DOHH2 (cell line): ENCODE data around the gene PELI3.
A peak's percentile ranks its signal among the peaks of the same experiment; 100 is the strongest.
"Not testable (repeated sequence)": the region's sequence is repeated elsewhere in the genome, so short reads cannot be mapped to it uniquely, and the experiment has no call there.

Source experiments
- H3F3A ChIP-seq: fragments of 200-600 bp; sonication (generic), shearing (Covaris generic); 2 replicates; pipeline ENCODE4 v1.6.0; 2016; ENCODE audit warnings: antibody characterized with exemption, mild to moderate bottlenecking; ENCODE audit not compliant: control insufficient read depth, insufficient read depth
- H3K27ac ChIP-seq: fragments of 200-600 bp; sonication (generic); 2 replicates; pipeline ENCODE4 v1.5.1; 2014; ENCODE audit warnings: low read depth, mild to moderate bottlenecking, low read length, moderate library complexity
- H3K27me3 ChIP-seq: fragments of 200-600 bp; sonication (generic); 2 replicates; pipeline ENCODE4 v1.6.1; 2014; ENCODE audit warnings: mild to moderate bottlenecking, low read length, mixed read lengths; ENCODE audit not compliant: control insufficient read depth
- H3K36me3 ChIP-seq: fragments of 200-600 bp; sonication (generic); 2 replicates; pipeline ENCODE4 v1.6.1; 2014; ENCODE audit warnings: mild to moderate bottlenecking, low read length, moderate library complexity, mixed read lengths; ENCODE audit not compliant: control insufficient read depth
- H3K4me1 ChIP-seq: fragments of 200-600 bp; sonication (generic); 2 replicates; pipeline ENCODE4 v1.6.1; 2014; ENCODE audit warnings: mild to moderate bottlenecking, low read length, mixed read lengths; ENCODE audit not compliant: control insufficient read depth
- H3K4me2 ChIP-seq: fragments of 200-600 bp; sonication (generic); 2 replicates; pipeline ENCODE4 v1.6.0; 2014; ENCODE audit warnings: mild to moderate bottlenecking, low read length, moderate library complexity
- H3K4me3 ChIP-seq: fragments of 200-600 bp; sonication (generic); 2 replicates; pipeline ENCODE4 v1.5.1; 2014; ENCODE audit warnings: mild to moderate bottlenecking, low read length, mixed read lengths
- H3K79me2 ChIP-seq: fragments of 200-600 bp; sonication (generic); 2 replicates; pipeline ENCODE4 v1.6.1; 2014; ENCODE audit warnings: mild to moderate bottlenecking, low read length, mixed read lengths; ENCODE audit not compliant: control insufficient read depth
- H3K9me2 ChIP-seq: fragments of 200-600 bp; sonication (generic); replicated peaks from 2 replicates; pipeline ENCODE4 v1.6.1; 2014; ENCODE audit warnings: mild to moderate bottlenecking, low read length, mixed read lengths; ENCODE audit not compliant: control insufficient read depth
- H3K9me3 ChIP-seq: fragments of 200-600 bp; sonication (generic); 2 replicates; pipeline ENCODE4 v1.6.1; 2014; ENCODE audit warnings: antibody characterized with exemption, low read length, mixed read lengths; ENCODE audit not compliant: control insufficient read depth, insufficient read depth
- H4K20me1 ChIP-seq: fragments of 200-600 bp; sonication (generic); 2 replicates; pipeline ENCODE4 v1.6.0; 2014; ENCODE audit warnings: low read depth, mild to moderate bottlenecking, antibody characterized with exemption, low read length, moderate library complexity; ENCODE audit not compliant: control insufficient read depth, insufficient read depth
- EZH2phosphoT487 ChIP-seq: fragments of 200-600 bp; sonication (generic); IDR thresholded peaks from 2 replicates; pipeline ENCODE4 v1.6.1; 2017; ENCODE audit warnings: borderline replicate concordance, mild to moderate bottlenecking, antibody characterized with exemption, low read length, moderate library complexity, mixed read lengths
- TF ChIP-seq, protein P1 (sequence below): fragments of 200-600 bp; sonication (generic); IDR thresholded peaks from one replicate; pipeline ENCODE4 v1.5.1; 2014; ENCODE audit warnings: antibody characterized with exemption, mild to moderate bottlenecking, low read depth, low read length; ENCODE audit not compliant: poor library complexity, severe bottlenecking

The PELI3 gene

DNA sequence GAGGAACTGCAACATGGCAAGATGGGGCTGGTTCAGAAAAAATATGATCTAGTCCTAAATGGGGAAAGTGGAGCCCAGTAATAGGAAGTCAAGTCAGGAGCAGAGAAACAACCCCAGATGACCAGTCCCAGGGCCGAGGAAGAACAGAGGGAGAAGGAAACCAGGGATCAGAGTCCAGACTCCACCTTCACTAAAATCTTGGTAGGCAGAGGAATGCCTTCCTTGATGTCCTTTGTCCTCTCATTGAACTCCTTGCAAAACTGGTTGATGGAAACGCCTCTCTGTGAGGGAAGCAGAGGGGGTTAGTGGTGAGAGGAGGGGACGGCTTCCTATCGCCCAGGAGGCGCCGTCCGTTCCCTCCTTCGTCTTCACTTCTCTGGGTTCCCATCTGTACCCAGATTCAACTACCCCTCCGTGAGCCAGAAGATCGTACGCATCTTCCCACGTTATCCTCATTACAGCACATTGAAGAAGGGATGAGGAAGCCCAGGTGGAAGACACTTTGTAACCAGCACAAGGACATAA, 28.7 kb upstream of the PELI3 start:
- Histone ChIP-seq H3K27ac (peak overlapping the region; percentile 63), H3K9me3 (peaks cover 5% of the 10 kb centered on the region), H3K79me2 (peaks cover 16% of the 10 kb centered on the region), H3K27me3 (no peaks in the 10 kb centered on the region), H3K4me3 (peak overlapping the region; percentile 73), H4K20me1 (no peaks in the 10 kb centered on the region), H3K4me1 (peaks cover 7% of the 10 kb centered on the region), H3K36me3 (peaks cover 22% of the 10 kb centered on the region), H3K9me2 (no peaks in the 10 kb centered on the region), H3F3A (no peaks in the 10 kb centered on the region), H3K4me2 (peak overlapping the region; percentile 84)
- no peak for TF ChIP-seq EZH2phosphoT487
- TF ChIP-seq, protein P1, sequence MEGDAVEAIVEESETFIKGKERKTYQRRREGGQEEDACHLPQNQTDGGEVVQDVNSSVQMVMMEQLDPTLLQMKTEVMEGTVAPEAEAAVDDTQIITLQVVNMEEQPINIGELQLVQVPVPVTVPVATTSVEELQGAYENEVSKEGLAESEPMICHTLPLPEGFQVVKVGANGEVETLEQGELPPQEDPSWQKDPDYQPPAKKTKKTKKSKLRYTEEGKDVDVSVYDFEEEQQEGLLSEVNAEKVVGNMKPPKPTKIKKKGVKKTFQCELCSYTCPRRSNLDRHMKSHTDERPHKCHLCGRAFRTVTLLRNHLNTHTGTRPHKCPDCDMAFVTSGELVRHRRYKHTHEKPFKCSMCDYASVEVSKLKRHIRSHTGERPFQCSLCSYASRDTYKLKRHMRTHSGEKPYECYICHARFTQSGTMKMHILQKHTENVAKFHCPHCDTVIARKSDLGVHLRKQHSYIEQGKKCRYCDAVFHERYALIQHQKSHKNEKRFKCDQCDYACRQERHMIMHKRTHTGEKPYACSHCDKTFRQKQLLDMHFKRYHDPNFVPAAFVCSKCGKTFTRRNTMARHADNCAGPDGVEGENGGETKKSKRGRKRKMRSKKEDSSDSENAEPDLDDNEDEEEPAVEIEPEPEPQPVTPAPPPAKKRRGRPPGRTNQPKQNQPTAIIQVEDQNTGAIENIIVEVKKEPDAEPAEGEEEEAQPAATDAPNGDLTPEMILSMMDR, result no peak

DNA sequence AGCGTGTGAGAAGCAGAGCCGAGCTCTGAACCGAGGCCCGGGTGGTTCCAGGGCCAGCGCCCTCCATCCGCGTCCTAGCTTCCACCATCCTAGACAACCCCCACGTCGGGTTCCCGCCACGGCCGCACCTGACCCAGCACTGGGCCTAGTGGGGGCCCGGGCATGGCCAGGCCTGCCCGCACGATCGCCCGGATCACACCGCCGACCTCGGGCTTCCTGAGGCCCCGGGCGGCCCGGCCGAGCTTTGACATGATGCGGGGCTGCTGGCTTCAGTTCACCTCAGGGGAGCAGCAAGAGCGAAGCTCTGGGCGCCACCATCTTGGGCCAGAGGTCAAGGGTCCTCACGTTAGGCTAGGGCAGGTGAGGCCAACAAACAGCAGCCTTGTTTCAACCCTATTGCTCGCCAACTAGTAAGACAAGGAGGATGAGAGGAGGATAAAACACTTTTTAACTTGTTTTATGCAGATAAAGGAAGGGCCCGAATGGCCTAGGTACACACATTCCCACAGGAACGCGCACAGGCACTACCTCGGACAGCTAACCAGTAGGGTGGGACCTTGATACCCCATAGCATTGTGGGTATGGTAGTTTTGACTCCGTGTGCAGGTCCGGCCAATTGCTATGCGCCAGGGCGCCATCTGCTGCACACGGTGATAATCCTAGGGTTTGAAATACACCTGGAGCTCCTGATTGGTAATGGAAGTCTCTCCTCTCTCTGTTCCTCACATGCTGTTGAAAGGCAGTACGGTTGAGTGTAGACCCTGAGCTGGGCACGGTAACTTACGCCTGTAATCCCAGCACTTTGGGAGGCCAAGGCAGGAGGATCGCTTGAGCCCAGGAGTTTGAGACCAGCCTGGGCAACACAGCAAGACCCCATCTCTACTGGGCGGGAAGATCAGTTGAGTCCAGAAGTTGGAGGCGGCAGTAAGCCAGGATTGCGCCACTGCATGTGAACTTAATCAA, 27.9 kb upstream of the PELI3 start, which contains the start of gene MRPL11:
Gene MRPL11 (minus strand): TSS at position 345 of the 963 bp plus-strand sequence. CDS start 94 bp downstream, at position 251.
- H3F3A ChIP-seq, result no peaks in the 10 kb centered on the region
- peaks cover 13% of the 10 kb centered on the region for H3K9me3 ChIP-seq
- peak within 1 kb of the TSS; percentile 73 for H3K4me3 ChIP-seq
- H3K79me2 ChIP-seq, result peaks cover 16% of the 10 kb centered on the region
- H3K4me2 ChIP-seq, result peak within 1 kb of the TSS; percentile 84
- H3K27ac ChIP-seq, result peak within 1 kb of the TSS; percentile 63
- no peaks in the 10 kb centered on the region for H4K20me1 ChIP-seq
- peaks cover 7% of the 10 kb centered on the region for H3K4me1 ChIP-seq
- TF ChIP-seq EZH2phosphoT487, result no peak
- TF ChIP-seq, protein P1, result peak; percentile 88
- no peaks in the 10 kb centered on the region for H3K27me3 ChIP-seq
- peaks cover 22% of the 10 kb centered on the region for H3K36me3 ChIP-seq
- H3K9me2 ChIP-seq, result no peaks in the 10 kb centered on the region

DNA sequence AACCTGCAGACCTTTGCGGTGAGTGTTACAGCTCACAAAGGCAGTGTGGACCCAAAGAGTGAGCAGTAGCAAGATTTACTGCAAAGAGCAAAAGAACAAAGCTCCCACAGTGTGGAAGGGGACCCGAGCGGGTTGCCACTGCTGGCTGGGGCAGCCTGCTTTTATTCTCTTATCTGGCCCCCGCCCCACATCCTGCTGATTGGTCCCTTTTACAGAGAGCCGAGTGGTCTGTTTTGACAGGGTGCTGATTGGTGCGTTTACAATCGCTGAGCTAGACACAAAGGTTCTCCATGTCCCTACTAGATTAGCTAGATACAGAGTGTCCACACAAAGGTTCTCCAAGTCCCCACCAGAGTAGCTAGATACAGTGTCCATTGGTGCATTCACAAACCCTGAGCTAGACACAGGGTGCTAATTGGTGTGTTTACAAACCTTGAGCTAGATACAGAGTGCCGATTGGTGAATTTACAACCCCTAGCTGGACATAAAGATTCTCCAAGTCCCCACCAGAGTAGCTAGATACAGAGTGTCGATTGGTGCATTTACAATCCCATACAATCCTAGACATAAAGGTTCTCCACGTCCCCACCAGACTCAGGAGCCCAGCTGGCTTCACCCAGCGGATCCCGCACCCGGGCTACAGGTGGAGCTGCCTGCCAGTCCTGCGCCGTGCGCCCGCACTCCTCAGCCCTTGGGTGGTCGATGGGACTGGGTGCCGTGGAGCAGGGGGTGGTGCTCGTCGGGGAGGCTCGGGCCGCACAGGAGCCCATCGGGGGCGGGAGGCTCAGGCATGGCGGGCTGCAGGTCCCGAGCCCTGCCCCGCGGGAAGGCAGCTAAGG, 26.4 kb upstream of the PELI3 start:
- Histone ChIP-seq H3K79me2 (peaks cover 16% of the 10 kb centered on the region), H3K36me3 (peaks cover 19% of the 10 kb centered on the region), H3K9me3 (peaks cover 15% of the 10 kb centered on the region)
- H3K4me3 ChIP-seq, H3F3A ChIP-seq, H4K20me1 ChIP-seq, H3K4me1 ChIP-seq, H3K27me3 ChIP-seq, H3K4me2 ChIP-seq, H3K27ac ChIP-seq, H3K9me2 ChIP-seq: not testable (repeated sequence)

DNA sequence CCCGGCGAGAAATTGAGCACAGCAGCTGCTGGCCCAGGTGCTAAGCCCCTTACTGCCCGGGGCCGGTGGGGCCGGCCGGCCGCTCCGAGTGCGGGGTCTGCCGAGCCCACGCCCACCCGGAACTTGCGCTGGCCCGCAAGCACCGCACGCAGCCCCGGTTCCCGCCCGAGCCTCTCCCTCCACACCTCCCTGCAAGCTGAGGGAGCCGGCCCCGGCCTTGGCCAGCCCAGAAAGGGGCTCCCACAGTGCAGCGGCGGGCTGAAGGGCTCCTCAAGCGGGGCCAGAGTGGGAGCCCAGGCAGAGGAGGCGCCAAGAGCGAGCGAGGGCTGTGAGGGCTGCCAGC, 25.8 kb upstream of the PELI3 start:
- H3K4me1 ChIP-seq, H3K9me2 ChIP-seq, H3K27me3 ChIP-seq, H3F3A ChIP-seq, H3K27ac ChIP-seq, H3K4me2 ChIP-seq, H3K4me3 ChIP-seq, H4K20me1 ChIP-seq: not testable (repeated sequence)
- Histone ChIP-seq H3K36me3 (peaks cover 13% of the 10 kb centered on the region), H3K79me2 (peaks cover 16% of the 10 kb centered on the region), H3K9me3 (peaks cover 15% of the 10 kb centered on the region)
